ENCODE data around the gene FADS2.

DNA sequence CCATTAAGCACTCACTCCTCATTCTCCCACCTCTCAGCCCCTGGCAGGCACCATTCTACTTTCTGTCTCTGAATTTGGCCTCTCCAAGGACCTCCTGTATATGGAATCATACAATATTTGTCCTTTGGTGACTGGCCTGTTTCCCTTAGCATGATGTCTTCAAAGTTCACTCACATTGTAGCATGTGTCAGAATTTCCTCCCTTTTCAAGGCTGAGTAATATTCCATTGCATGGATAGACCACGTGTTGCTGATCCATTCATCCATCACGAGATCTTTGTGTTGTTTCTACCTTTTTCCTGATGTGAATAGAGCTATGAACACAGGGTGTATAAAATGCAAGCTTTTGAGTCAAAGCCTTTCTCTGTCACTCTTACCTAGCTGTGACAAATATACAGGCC lies 11.6 kb downstream of the FADS2 start:
- no peak for TF ChIP-seq CTCF (IDR thresholded peaks at IDR 0.05)
- TF ChIP-seq POLR2A (IDR thresholded peaks at IDR 0.05) = no peak
- no peak for TF ChIP-seq POLR2AphosphoS5 (IDR thresholded peaks at IDR 0.05)
- no peak for TF ChIP-seq EP300 (IDR thresholded peaks at IDR 0.05)
